Stomach (tissue), 9 donors: ENCODE data around the gene PRKCE. TPM values are rescaled to one million over a fixed set of nuclear protein-coding genes. Genes with fewer than 3 reads are reported as not detected.

Source experiments
- DNase-seq, 2 donors: peaks; one replicate each; pipeline versions ENCODE4 v3.0.0 to v3.0.0-alpha.2; 2013 to 2019
- H3K27ac ChIP-seq, 5 donors: fragments of 200-600 bp in 4 of 5; sonication (generic) in 4 of 5; one replicate each; pipeline ENCODE4 v1.5.1; 2013 to 2019; ENCODE audit warnings: mild to moderate bottlenecking in 1 of 5, moderate library complexity in 1 of 5
- H3K27me3 ChIP-seq, 3 donors: fragments of 200-600 bp; sonication (generic); one replicate each; pipeline ENCODE4 v1.5.1; 2017 to 2019; ENCODE audit warnings: mixed run types in 1 of 3
- H3K36me3 ChIP-seq, 4 donors: fragments of 200-600 bp; sonication (generic); 1 replicate in 3 of 4; 2 replicates in 1 of 4; pipeline ENCODE4 v1.5.1; 2016 to 2019
- H3K4me1 ChIP-seq, 4 donors: fragments of 200-600 bp; sonication (generic); one replicate each; pipeline ENCODE4 v1.5.1; 2016 to 2019
- H3K4me3 ChIP-seq, 4 donors: fragments of 200-600 bp; sonication (generic) in 3 of 4; one replicate each; pipeline ENCODE4 v1.5.1; 2016 to 2019; ENCODE audit warnings: mild to moderate bottlenecking in 1 of 4
- H3K9me3 ChIP-seq, 4 donors: fragments of 200-600 bp; sonication (generic); one replicate each; pipeline ENCODE4 v1.5.1; 2016 to 2019
- CTCF ChIP-seq, 7 experiments: fragments of 450-650 bp in 4 of 7; fragments of 200-600 bp in 3 of 7; sonication (generic) in 3 of 7; IDR thresholded peaks; one replicate each; pipeline ENCODE4 v1.5.1; 2016 to 2019; ENCODE audit warnings: antibody characterized with exemption in 7 of 7, control low read depth in 2 of 7, mild to moderate bottlenecking in 1 of 7
- EP300 ChIP-seq: sonication (generic); formaldehyde crosslinking; IDR thresholded peaks from one replicate; pipeline ENCODE4 v1.6.1; 2017; ENCODE audit warnings: antibody characterized with exemption
- POLR2A ChIP-seq, 4 donors: fragments of 450-650 bp; IDR thresholded peaks; one replicate each; pipeline ENCODE4 v1.6.1; 2016; ENCODE audit warnings: antibody characterized with exemption in 4 of 4, control low read depth in 2 of 4, mild to moderate bottlenecking in 1 of 4, moderate library complexity in 1 of 4
- POLR2AphosphoS5 ChIP-seq, 3 donors: sonication (generic); formaldehyde crosslinking; IDR thresholded peaks; one replicate each; pipeline ENCODE4 v1.6.1; 2016; ENCODE audit warnings: antibody characterized with exemption in 3 of 3
- WGBS, 5 donors: extraction: QIAGEN DNeasy Blood & Tissue Kit in 3 of 5; methylation state at CpG; one replicate each; pipeline versions ENCODE4 v1.1.5 to v1.1.7; 2013 to 2018; 5-methylcytosine and 5-hydroxymethylcytosine counted together
- intact Hi-C: fragments of 100-400 bp; cut with DNase I; formaldehyde crosslinking; loops from one replicate; pipeline ENCODE4 v1.15.1; 2023; ENCODE audit warnings: low total_unique reads
- polyA plus RNA-seq, 3 donors: library from polyadenylated mRNA; stranded (reverse); fragments of 200-250 nt; gene quantifications; one replicate each; pipeline ENCODE4 v1.2.3, GENCODE V29; 2013
- total RNA-seq, 5 donors: library from RNA; depleted of rRNA; stranded (reverse); fragments of >200 nt; gene quantifications; one replicate each; pipeline versions ENCODE4 v1.1.0 to v1.2.3, GENCODE V29; 2014 to 2016
- donor health status: healthy with polysubstance abuse.
- donor health status: Bipolar disorder and iron deficiency.
- donor health status: healthy.

PRKCE gene
- total and polyA plus RNA-seq, 8 donors: 2.0 to 92.0 (median 10.0) TPM

DNA sequence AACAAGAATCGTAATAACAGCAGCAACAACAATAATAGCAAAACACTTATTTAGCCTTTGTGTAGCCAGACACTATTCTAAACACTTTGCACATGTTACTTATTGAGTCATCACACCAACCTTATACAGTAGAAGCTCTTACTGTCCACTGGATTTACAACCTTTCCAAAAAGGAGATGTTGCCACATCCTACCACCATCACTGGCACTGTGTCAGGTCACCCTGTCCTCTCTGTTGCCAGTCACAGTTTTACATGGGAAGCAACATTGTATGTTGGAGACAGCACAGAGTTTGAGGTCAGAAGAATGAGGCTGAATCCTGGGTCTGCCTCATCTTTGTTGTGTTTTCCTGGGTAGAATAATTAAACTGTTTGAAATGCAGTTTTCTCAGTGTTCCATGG is 444.4 kb downstream of the PRKCE start:
- H3K4me1 ChIP-seq: peaks cover 6 to 28% (median 15%) of the 10 kb centered on the region in 4 donors
- no peaks in the 10 kb centered on the region for H3K27me3 ChIP-seq
- WGBS, 5 donors: 86 to 92% (median 87%) methylated on average over 1 of the region's 1 CpG
- TF ChIP-seq POLR2AphosphoS5 (IDR thresholded peaks at IDR 0.05) (no peak), EP300 (no peak), POLR2A (IDR thresholded peaks at IDR 0.05) (no peak), CTCF (IDR thresholded peaks at IDR 0.05) (no peak)
- H3K36me3 ChIP-seq: peaks cover 0 to 11% (median 0%) of the 10 kb centered on the region in 4 donors
- H3K27ac ChIP-seq: peak overlapping the region in 1 of 5 donors; percentile 81
- intact Hi-C loops: no loop called here
- H3K4me3 ChIP-seq: no peak overlapping the region
- H3K9me3 ChIP-seq: peaks cover 0 to 11% (median 3%) of the 10 kb centered on the region in 4 donors
- no peak for DNase-seq

- Histone ChIP-seq H3K27ac (peak overlapping the region in 1 of 5 donors; percentile 81), H3K9me3 (peaks cover 0 to 11% (median 3%) of the 10 kb centered on the region in 4 donors), H3K36me3 (peaks cover 0 to 11% (median 0%) of the 10 kb centered on the region in 4 donors), H3K4me3 (no peak overlapping the region), H3K27me3 (no peaks in the 10 kb centered on the region), H3K4me1 (peaks cover 6 to 28% (median 15%) of the 10 kb centered on the region in 4 donors)
- 82 to 89% (median 84%) methylated on average over 1 of the region's 1 CpG for WGBS, 5 donors
- DNase-seq: no peak
- TF ChIP-seq POLR2A (IDR thresholded peaks at IDR 0.05): no peak
- TF ChIP-seq POLR2AphosphoS5 (IDR thresholded peaks at IDR 0.05): no peak
- no peak for TF ChIP-seq EP300
- TF ChIP-seq CTCF (IDR thresholded peaks at IDR 0.05): no peak
- intact Hi-C loops: no loop called here
These were observed 444.8 kb downstream of the PRKCE start for GRCh38 chr2:46096260-46096659.

DNA sequence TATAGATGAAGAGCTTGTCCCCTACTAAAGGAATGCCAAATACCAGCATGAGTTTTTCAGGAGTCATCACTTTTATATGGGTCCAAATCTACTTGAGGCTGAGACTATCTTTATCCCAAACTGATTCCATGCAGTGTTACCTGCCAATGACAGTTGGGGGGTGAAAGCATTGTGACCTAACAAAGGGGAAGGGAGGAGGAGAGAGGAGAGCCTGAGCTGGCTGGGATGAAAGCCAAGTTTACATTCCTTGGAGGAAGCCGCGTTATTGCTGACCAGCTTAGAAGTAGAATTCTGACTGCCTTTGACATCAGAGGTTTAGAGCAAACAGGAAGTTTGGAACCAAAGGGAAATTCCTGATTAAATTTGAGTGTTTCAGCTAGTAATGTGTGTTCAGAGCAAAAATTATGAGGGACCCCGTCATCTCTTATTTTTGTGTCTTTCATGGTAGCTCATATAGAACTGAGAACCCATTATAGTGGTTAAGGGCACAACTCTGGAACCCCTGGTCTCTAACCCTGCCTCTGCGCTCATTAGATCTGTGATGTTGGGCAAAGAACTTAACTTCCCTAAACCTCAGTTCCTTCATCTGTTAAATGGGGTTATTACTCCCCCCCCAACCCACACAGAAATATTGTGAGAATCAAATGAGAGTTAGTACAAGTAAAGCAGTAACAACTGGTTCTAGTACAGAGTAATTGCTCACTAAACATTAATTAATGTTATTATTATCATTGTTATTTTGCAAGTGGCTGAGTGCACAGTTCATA is 446.4 kb downstream of the PRKCE start:
- no peak for TF ChIP-seq POLR2A (IDR thresholded peaks at IDR 0.05)
- TF ChIP-seq POLR2AphosphoS5 (IDR thresholded peaks at IDR 0.05): peak; percentile 62 to 86 (median 83)
- intact Hi-C loops: no loop called here
- peak; percentile 74 to 96 for DNase-seq
- no peak overlapping the region for H3K4me3 ChIP-seq
- peaks cover 6 to 28% (median 15%) of the 10 kb centered on the region in 4 donors for H3K4me1 ChIP-seq
- peaks cover 0 to 11% (median 0%) of the 10 kb centered on the region in 4 donors for H3K36me3 ChIP-seq
- peaks cover 0 to 11% (median 3%) of the 10 kb centered on the region in 4 donors for H3K9me3 ChIP-seq
- WGBS, 5 donors: 14 to 32% (median 23%) methylated on average over 4 of the region's 4 CpGs
- H3K27me3 ChIP-seq: no peaks in the 10 kb centered on the region
- peak overlapping the region; percentile 53 to 81 (median 74) for H3K27ac ChIP-seq

- Histone ChIP-seq H3K27ac (peak overlapping the region in 4 of 5 donors; percentile 72 to 81 (median 78)), H3K27me3 (no peaks in the 10 kb centered on the region), H3K4me3 (no peak overlapping the region), H3K4me1 (peaks cover 6 to 28% (median 15%) of the 10 kb centered on the region in 4 donors), H3K36me3 (peaks cover 0 to 11% (median 2%) of the 10 kb centered on the region in 4 donors), H3K9me3 (peaks cover 0 to 11% (median 3%) of the 10 kb centered on the region in 4 donors)
- TF ChIP-seq CTCF (IDR thresholded peaks at IDR 0.05): no peak
- no peak for TF ChIP-seq EP300
- TF ChIP-seq POLR2A (IDR thresholded peaks at IDR 0.05): no peak
- no peak for TF ChIP-seq POLR2AphosphoS5 (IDR thresholded peaks at IDR 0.05)
- WGBS, 5 donors: 19 to 43% (median 36%) methylated on average over 1 of the region's 1 CpG
- intact Hi-C loops: no loop called here
- DNase-seq: no peak
These were observed 447.2 kb downstream of the PRKCE start for GRCh38 chr2:46098621-46099062.
